CD4-positive, alpha-beta T cell (primary cell): Measurements from ENCODE around the gene ARHGAP30. TPM values are rescaled to one million over a fixed set of nuclear protein-coding genes. Genes with fewer than 3 reads are reported as not detected.
A peak's percentile ranks its signal among the peaks of the same experiment; 100 is the strongest.

Experiments used
- ATAC-seq: fragments of 200-7000 bp; cut with Tn5 transposase; one replicate; pipeline ENCODE4 v1.10.0; 2022; ENCODE audit warnings: mild to moderate bottlenecking; ENCODE audit not compliant: poor library complexity
- CTCF ChIA-PET: fragments of 350-600 bp; sonication (Branson Sonifier 250); formaldehyde crosslinking; loops from one replicate; lab custom pipeline; 2021; ENCODE audit warnings: antibody characterized with exemption, inconsistent platforms; lab: Charles Lee
- POLR2A ChIA-PET: fragments of 350-600 bp; sonication (Branson Sonifier 250); formaldehyde crosslinking; loops from one replicate; lab custom pipeline; 2021; ENCODE audit warnings: antibody characterized with exemption, inconsistent platforms; lab: Charles Lee
- DNase-seq, 14 experiments: peaks; one replicate each; pipeline ENCODE4 v3.0.0-alpha.2; 2013 to 2020; ENCODE audit warnings: mixed read lengths in 2 of 14
- H3K27ac ChIP-seq, 2 donors: one replicate each; pipeline versions ENCODE4 v1.5.1 to v1.7.0; 2013; ENCODE audit warnings: low read length in 2 of 2, low read depth in 1 of 2, mild to moderate bottlenecking in 1 of 2
- H3K27me3 ChIP-seq, 2 experiments: 1 replicate in 1 of 2; 2 replicates in 1 of 2; pipeline versions ENCODE4 v1.6.1 to v1.7.0; 2013; ENCODE audit warnings: low read length in 2 of 2, control low read depth in 1 of 2, mild to moderate bottlenecking in 1 of 2, moderate library complexity in 1 of 2; ENCODE audit not compliant: insufficient read depth in 2 of 2, control insufficient read depth in 1 of 2
- H3K36me3 ChIP-seq: one replicate; pipeline ENCODE4 v1.6.1; 2013; ENCODE audit warnings: low read length, control low read depth; ENCODE audit not compliant: insufficient read depth
- H3K4me1 ChIP-seq: one replicate; pipeline ENCODE4 v1.6.1; 2013; ENCODE audit warnings: low read length, control low read depth; ENCODE audit not compliant: insufficient read depth
- H3K4me3 ChIP-seq: one replicate; pipeline ENCODE4 v1.5.1; 2013; ENCODE audit warnings: mild to moderate bottlenecking, low read length, moderate library complexity
- H3K9me3 ChIP-seq, 2 experiments: 1 replicate in 1 of 2; 2 replicates in 1 of 2; pipeline versions ENCODE4 v1.6.1 to v1.7.0; 2013; ENCODE audit warnings: low read length in 2 of 2, mild to moderate bottlenecking in 2 of 2, control low read depth in 1 of 2, moderate library complexity in 1 of 2; ENCODE audit not compliant: control insufficient read depth in 1 of 2, insufficient read depth in 1 of 2
- H3K27ac Mint-ChIP-seq: one replicate; pipeline ENCODE4 v1.8.0; 2020; ENCODE audit warnings: mixed read lengths
- H3K27me3 Mint-ChIP-seq: one replicate; pipeline ENCODE4 v1.8.0; 2021; ENCODE audit warnings: mixed read lengths
- H3K36me3 Mint-ChIP-seq: one replicate; pipeline ENCODE4 v1.8.0; 2021; ENCODE audit warnings: low read depth, mixed read lengths
- H3K4me1 Mint-ChIP-seq: one replicate; pipeline ENCODE4 v1.8.0; 2021; ENCODE audit warnings: low read depth, mixed read lengths
- H3K4me3 Mint-ChIP-seq: one replicate; pipeline ENCODE4 v1.8.0; 2020; ENCODE audit warnings: mild to moderate bottlenecking, mixed read lengths
- H3K9me3 Mint-ChIP-seq: one replicate; pipeline ENCODE4 v1.8.0; 2020; ENCODE audit warnings: mixed read lengths
- intact Hi-C, 2 experiments: fragments of 100-400 bp; cut with DNase I in 1 of 2; cut with micrococcal nuclease in 1 of 2; formaldehyde crosslinking; loops; one replicate each; pipeline versions ENCODE4 v1.15.1 to v1.9.0; 2023 to 2025; cut with DNase I, micrococcal nuclease
- total RNA-seq, 174 experiments: library from RNA in 2 of 174; stranded (reverse) in 2 of 174; gene quantifications; one replicate each; pipeline ENCODE4 v1.2.3 and lab custom pipeline; 2021 to 2026
- TF ChIP-seq, protein P1 (sequence below): fragments of 200-600 bp; IDR thresholded peaks from one replicate; pipeline ENCODE4 v1.8.0; 2022; ENCODE audit warnings: antibody characterized with exemption, mild to moderate bottlenecking

Gene ARHGAP30
- total RNA-seq, 2 experiments from 2014 or later = 76.6 to 78.9 TPM

DNA sequence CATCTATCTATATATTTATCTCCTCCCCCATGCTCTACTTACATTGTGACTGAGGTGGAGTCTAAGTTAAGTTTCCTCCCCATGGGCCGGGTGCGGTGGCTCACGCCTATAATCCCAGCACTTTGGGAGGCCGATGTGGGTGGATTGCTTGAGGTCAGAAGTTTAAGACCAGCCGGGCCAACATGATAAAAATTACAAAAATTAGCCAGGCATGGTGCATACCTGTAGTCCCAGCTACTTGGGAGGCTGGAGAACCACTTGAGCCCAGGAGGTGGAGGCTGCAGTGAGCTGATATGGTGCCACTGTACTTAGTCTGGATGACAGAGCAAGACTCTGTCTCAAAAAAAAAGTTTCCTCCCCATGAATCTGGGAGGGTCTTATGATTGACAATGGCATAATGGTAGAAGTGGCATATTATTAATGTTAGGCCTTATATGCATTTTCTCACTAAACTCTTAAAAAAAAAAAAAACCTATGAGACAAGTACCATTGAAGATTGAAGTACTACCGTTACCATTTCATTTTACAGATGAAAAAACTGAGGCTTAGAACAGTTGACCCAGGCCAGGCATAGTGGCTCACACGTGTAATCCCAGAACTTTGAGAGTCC is 60.0 kb downstream of the ARHGAP30 start:
- Histone ChIP-seq H3K4me3 (no peak overlapping the region), H3K36me3 (no peaks in the 10 kb centered on the region), H3K4me1 (peaks cover 35% of the 10 kb centered on the region), H3K9me3 (no peaks in the 10 kb centered on the region), H3K27me3 (no peaks in the 10 kb centered on the region), H3K27ac (no peak overlapping the region)
- peaks cover 6% of the 10 kb centered on the region for H3K36me3 Mint-ChIP-seq
- H3K27me3 Mint-ChIP-seq = no peaks in the 10 kb centered on the region
- no peaks in the 10 kb centered on the region for H3K9me3 Mint-ChIP-seq
- TF ChIP-seq, protein P1, sequence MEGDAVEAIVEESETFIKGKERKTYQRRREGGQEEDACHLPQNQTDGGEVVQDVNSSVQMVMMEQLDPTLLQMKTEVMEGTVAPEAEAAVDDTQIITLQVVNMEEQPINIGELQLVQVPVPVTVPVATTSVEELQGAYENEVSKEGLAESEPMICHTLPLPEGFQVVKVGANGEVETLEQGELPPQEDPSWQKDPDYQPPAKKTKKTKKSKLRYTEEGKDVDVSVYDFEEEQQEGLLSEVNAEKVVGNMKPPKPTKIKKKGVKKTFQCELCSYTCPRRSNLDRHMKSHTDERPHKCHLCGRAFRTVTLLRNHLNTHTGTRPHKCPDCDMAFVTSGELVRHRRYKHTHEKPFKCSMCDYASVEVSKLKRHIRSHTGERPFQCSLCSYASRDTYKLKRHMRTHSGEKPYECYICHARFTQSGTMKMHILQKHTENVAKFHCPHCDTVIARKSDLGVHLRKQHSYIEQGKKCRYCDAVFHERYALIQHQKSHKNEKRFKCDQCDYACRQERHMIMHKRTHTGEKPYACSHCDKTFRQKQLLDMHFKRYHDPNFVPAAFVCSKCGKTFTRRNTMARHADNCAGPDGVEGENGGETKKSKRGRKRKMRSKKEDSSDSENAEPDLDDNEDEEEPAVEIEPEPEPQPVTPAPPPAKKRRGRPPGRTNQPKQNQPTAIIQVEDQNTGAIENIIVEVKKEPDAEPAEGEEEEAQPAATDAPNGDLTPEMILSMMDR = no peak
- ChIA-PET POLR2A (interaction anchor here (1.2 kb wide), 1 partner anchor 18 kb away, joined by 6 read pairs; no protein-coding TSS in a partner anchor), CTCF (interaction anchor here (1.3 kb wide), 1 partner anchor 12 kb away, joined by 3 read pairs; no protein-coding TSS in a partner anchor)
- H3K4me3 Mint-ChIP-seq = no peak overlapping the region
- intact Hi-C loops = no loop called here
- peak overlapping the region; percentile 20 for H3K27ac Mint-ChIP-seq
- peaks cover 31% of the 10 kb centered on the region for H3K4me1 Mint-ChIP-seq
- no peak for DNase-seq
- no peak for ATAC-seq

DNA sequence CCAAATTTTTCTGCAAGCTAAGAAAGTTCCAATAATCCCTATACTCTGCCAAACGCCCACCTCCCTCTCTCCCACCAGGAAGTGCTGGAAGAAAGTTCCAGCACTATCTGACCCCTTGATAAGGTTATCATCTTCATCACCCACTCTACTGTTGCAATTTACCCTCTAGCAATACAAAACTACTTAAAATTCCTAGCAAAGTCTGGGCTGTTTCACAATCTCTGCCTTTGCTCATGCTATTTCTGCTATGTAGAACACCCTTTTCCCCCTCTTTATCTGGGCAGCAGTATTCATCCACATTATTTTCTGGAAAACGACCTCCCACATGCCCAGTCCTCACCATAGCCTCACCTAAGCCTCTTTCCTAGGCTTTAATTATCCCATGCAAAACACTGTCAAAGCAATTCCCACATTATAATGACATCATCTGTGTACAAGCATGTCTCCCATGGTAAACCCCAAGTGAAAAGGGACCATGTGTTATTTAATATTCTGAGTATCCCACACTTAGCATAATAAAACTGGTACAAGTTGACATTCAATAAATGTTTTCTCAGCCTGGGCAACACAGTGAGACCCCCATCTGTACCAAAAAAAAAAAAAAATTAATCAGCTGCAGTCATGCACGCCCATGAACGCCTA is 60.7 kb downstream of the ARHGAP30 start:
- Histone ChIP-seq H3K36me3 (no peaks in the 10 kb centered on the region), H3K27ac (no peak overlapping the region), H3K9me3 (no peaks in the 10 kb centered on the region), H3K4me1 (peaks cover 29% of the 10 kb centered on the region), H3K27me3 (no peaks in the 10 kb centered on the region), H3K4me3 (no peak overlapping the region)
- ChIA-PET POLR2A (no interaction called here), CTCF (interaction anchor here (0.8 to 1.0 kb wide), 2 partner anchors 12 to 241 kb away, joined by 3 read pairs; no protein-coding TSS in a partner anchor)
- peaks cover 6% of the 10 kb centered on the region for H3K36me3 Mint-ChIP-seq
- no peak for DNase-seq
- peaks cover 27% of the 10 kb centered on the region for H3K4me1 Mint-ChIP-seq
- no peak for ATAC-seq
- H3K27me3 Mint-ChIP-seq = no peaks in the 10 kb centered on the region
- no peak overlapping the region for H3K4me3 Mint-ChIP-seq
- intact Hi-C loops = no loop called here
- no peaks in the 10 kb centered on the region for H3K9me3 Mint-ChIP-seq
- TF ChIP-seq, protein P1 = no peak
- H3K27ac Mint-ChIP-seq = peak overlapping the region; percentile 24

DNA sequence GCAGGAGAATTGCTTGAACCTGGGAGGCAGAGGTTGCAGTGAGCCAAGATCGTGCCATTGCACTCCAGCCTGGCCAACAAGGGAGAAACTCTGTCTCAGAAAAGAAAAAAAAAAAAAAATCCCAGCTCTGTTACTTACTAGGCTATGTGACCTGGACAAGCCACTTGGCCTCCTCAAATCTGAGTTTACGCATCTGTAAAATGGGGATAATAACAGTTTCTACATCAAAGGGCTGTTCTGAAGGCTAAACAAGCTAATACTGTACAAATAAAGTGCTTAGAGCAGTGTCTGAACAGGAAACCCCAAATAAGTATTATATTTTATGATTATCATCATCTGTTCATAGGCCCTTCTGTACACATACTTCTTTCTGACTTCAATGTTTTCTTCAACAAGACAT is 62.3 kb downstream of the ARHGAP30 start:
- no peaks in the 10 kb centered on the region for H3K9me3 Mint-ChIP-seq
- no peak overlapping the region for H3K27ac ChIP-seq
- no peak for DNase-seq
- H3K27me3 Mint-ChIP-seq = no peaks in the 10 kb centered on the region
- peaks cover 13% of the 10 kb centered on the region for H3K4me1 ChIP-seq
- H3K4me3 ChIP-seq = no peak overlapping the region
- no peak overlapping the region for H3K27ac Mint-ChIP-seq
- no peak overlapping the region for H3K4me3 Mint-ChIP-seq
- POLR2A ChIA-PET = interaction anchor here (1.3 kb wide), 1 partner anchor 12 kb away, joined by 4 read pairs; no protein-coding TSS in a partner anchor
- H3K36me3 Mint-ChIP-seq = peaks cover 6% of the 10 kb centered on the region
- no peaks in the 10 kb centered on the region for H3K27me3 ChIP-seq
- H3K36me3 ChIP-seq = no peaks in the 10 kb centered on the region
- peaks cover 16% of the 10 kb centered on the region for H3K4me1 Mint-ChIP-seq
- TF ChIP-seq, protein P1 = no peak
- CTCF ChIA-PET = no interaction called here
- intact Hi-C loops = no loop called here
- no peak for ATAC-seq
- H3K9me3 ChIP-seq = no peaks in the 10 kb centered on the region
